ENCODE data around the gene HUNK.

Gene HUNK

DNA sequence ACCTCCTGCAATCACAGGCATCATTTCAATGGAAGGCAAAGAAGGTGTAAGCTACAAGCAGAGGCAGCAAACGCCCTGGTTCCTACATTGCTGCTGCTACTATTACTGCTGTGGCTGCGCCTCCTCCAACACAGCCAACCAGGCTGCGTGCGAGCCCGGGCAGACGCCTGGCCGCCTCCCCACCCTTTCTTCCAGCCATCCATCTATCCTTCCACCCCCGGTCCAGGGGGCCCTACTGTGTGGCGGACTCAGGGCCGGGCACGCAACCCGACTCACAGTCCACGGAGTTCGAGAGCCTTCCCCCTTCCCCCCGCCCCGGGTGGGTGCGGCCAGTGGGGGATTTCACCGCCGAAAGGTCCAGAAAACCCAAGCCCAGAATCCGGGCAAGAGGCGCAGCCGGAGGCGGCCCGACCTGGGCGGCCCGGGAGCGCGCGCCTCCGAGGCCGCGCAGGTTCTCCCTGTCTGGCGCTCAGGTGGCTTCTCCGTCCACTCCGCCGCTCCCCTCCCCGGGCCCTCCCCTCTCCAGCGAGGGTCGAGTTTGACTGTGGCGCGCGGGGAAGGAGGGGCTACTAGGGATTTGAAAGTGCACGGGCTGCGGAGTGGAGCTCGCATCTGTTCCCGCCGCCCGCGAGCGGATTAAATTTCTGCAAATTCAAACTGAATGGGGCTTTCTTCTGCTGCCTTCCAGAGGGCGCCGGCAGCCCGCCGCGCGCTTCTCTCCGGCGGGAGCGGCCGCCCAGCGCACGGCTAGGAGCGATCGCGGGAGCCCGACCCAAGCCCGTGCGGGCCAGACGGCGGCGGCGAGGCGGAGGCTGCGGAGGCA, at the start of gene HUNK:
TSS of gene HUNK (plus strand) at position 569 of the 823 bp plus-strand sequence. CDS start 655 bp downstream, outside the sequence.
- H3K27me3 Mint-ChIP-seq: peaks cover 28% of the 10 kb centered on the region
- no peaks in the 10 kb centered on the region for H3K36me3 Mint-ChIP-seq
- peaks cover 11% of the 10 kb centered on the region for H3K4me1 Mint-ChIP-seq (ENCODE audit: low read depth)
- H3K4me3 Mint-ChIP-seq: peak within 1 kb of the TSS; percentile 85
- H3K9me3 Mint-ChIP-seq (ENCODE audit: low read depth): no peaks in the 10 kb centered on the region
- no peak within 1 kb of the TSS for H3K27ac Mint-ChIP-seq

DNA sequence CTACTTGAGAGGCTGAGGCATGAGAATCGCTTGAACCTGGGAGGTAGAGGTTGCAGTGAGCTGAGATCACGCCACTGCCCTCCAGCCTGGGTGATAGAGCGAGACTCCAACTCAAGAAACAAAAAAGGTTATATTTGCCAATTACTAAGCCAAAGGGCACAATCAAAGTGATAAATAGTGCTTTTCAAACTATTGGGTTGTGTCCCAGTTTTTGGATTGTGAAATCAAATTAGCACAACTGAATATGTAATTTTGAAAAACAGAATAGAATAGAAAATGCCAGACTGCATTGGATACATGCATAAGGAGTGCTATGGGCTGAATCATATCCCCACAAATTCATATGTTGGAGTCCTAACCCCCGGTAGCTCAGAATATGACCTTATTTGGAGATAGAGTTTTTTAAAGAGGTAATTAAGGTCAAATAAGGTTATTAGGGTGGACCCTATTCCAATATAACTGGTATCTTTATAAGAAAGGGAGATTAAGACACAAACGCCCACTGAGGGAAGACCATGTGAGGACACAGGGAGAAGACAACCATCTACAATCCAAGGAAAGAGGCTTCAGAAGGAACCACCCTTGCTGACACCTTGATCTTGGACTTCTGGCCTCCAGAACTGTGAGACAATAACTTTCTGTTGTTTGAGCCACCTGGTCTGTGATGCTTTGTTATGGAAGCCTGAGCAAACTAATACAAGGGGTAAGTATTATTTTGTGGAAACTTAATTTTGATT, 42.9 kb upstream of the HUNK start:
- Mint-ChIP-seq H3K4me3 (no peak overlapping the region), H3K36me3 (no peaks in the 10 kb centered on the region), H3K9me3 (ENCODE audit: low read depth) (no peaks in the 10 kb centered on the region), H3K4me1 (ENCODE audit: low read depth) (no peaks in the 10 kb centered on the region), H3K27me3 (peaks cover 4% of the 10 kb centered on the region), H3K27ac (no peak overlapping the region)

DNA sequence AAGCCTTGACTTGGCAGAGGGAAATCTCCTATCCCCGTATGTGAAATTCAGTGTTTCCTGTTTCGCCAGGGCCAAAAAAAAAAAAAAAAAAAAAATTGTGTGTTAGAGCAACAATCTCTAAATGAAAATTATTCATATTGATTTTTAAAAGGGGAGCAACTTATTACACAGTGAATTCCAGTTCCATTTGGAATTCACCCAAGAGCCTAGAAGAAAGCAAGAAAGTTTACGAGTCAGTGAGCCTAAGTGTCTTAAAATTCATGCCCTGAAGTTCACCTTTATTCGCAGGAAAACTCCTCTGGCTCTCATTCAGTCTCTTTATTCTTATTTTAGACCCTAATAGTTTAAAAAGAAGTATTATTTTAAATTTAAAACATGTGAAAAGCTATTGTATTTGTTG, 42.1 kb upstream of the HUNK start:
- no peaks in the 10 kb centered on the region for H3K36me3 Mint-ChIP-seq
- no peak overlapping the region for H3K4me3 Mint-ChIP-seq
- no peak overlapping the region for H3K27ac Mint-ChIP-seq
- no peaks in the 10 kb centered on the region for H3K9me3 Mint-ChIP-seq (ENCODE audit: low read depth)
- peaks cover 7% of the 10 kb centered on the region for H3K27me3 Mint-ChIP-seq
- H3K4me1 Mint-ChIP-seq (ENCODE audit: low read depth): no peaks in the 10 kb centered on the region

DNA sequence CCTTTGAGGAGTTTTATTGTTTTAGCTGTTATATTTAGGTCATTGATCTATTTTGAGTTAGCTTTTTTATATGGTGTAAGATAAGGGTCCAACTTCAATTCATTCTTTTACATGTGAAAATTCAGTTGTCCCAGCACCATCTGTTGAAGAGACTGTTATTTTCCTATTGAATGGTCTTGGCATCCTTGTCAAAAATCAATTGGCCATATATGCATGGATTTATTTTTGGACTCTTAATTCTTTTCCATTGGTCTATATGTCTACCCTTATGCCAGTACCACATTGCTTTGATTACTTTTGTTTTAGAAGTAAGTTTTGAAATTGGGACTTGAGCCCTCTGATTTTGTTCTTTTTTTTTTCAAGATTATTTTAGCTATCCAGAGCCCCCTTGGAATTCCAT, 35.8 kb upstream of the HUNK start:
- Mint-ChIP-seq H3K9me3 (ENCODE audit: low read depth) (no peaks in the 10 kb centered on the region), H3K27ac (no peak overlapping the region), H3K36me3 (no peaks in the 10 kb centered on the region), H3K4me3 (no peak overlapping the region), H3K27me3 (peaks cover 6% of the 10 kb centered on the region), H3K4me1 (ENCODE audit: low read depth) (no peaks in the 10 kb centered on the region)

DNA sequence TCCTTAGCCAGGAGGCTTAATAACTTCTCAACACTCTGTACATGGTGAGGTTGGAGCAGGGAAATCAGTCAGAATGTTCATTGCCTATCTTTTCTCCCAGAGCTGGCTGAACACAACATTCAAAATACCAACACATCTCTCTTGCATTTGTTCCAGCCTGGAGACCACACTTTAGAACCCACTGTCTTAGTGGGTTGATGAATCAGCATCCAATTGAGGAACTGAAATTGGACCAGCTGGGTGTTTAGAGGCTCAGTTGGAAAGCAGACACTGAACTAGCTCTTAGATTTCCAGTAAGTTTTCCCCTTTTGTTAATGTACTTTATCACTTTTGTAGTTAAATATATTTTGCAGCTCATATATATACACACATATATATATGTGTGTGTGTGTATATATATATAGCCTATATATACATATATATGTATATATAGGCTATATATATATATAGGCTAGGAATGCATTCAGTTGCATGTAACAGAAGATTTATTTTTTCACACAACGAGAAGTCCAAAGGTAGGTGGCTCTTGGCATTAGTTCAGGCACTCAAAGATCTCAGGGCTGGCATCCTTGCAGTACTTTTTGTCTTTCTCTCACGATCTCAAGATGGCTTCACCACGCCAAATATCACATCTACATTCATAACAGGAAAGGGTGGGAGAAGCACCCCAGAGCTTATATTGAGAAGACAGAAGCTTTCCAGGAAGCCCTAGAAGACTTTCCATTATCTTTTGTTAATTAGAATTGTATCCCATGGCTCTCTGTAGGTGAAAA, 35.0 kb upstream of the HUNK start:
- Mint-ChIP-seq H3K4me3 (no peak overlapping the region), H3K9me3 (ENCODE audit: low read depth) (no peaks in the 10 kb centered on the region), H3K27me3 (peaks cover 5% of the 10 kb centered on the region), H3K36me3 (no peaks in the 10 kb centered on the region), H3K4me1 (ENCODE audit: low read depth) (no peaks in the 10 kb centered on the region), H3K27ac (no peak overlapping the region)

DNA sequence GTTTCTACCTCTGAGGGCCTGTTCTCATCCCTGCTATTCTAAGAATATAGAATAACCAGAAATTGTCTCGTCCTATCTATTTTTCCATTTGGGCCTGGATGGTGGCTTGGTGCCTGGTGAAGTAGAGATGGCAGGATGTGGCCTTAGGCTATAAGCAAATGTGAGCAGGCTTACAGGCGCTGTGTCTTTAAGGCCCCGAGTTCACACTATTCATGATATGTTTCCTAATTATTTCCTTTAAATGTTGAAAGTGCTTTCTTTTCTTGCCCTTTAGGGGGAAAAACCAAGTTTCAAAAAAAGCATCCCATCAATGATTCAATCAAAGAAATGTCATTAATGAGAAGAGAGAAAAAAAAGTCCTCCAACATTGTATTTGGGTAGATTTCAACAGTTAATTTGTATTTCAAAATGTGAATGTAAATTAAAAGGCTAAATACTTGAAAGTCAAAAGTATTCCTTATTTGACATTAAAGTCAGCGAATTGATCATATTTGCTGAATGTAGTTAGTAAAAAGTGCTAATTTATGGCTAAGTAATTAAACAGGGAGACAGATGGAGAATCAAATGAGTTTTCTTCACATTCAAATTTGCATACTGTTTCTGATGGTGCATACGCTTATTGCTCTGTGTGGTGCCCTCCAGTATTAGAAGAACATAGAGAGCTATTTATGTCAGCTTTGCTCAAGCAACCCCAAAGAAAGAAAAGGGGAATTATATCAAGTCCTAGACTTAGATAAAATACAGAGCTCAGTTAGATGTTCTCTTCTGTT, 34.0 kb upstream of the HUNK start:
- Mint-ChIP-seq H3K27ac (no peak overlapping the region), H3K36me3 (no peaks in the 10 kb centered on the region), H3K4me1 (ENCODE audit: low read depth) (no peaks in the 10 kb centered on the region), H3K27me3 (peaks cover 10% of the 10 kb centered on the region), H3K9me3 (ENCODE audit: low read depth) (no peaks in the 10 kb centered on the region), H3K4me3 (no peak overlapping the region)

DNA sequence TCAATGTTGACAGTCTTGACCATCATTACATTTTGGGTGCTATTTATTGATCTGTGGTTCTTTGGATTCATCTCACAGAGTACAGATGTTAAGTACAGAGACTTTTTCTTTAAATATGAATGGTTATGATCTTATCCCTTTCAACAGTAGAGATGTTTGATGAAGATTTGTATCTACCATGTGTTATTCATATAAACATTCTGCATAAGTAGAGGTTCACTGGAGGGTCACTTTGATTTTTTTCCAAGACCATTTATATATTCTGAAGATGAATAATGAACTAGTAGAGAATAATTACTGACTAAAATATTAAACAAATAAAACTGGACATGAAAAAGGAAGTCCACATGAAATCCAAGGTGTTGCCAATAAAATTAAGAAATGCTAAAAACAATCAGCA, 28.6 kb upstream of the HUNK start:
- no peaks in the 10 kb centered on the region for H3K4me1 Mint-ChIP-seq (ENCODE audit: low read depth)
- no peaks in the 10 kb centered on the region for H3K36me3 Mint-ChIP-seq
- H3K9me3 Mint-ChIP-seq (ENCODE audit: low read depth): no peaks in the 10 kb centered on the region
- H3K27me3 Mint-ChIP-seq: peaks cover 18% of the 10 kb centered on the region
- no peak overlapping the region for H3K27ac Mint-ChIP-seq
- no peak overlapping the region for H3K4me3 Mint-ChIP-seq

DNA sequence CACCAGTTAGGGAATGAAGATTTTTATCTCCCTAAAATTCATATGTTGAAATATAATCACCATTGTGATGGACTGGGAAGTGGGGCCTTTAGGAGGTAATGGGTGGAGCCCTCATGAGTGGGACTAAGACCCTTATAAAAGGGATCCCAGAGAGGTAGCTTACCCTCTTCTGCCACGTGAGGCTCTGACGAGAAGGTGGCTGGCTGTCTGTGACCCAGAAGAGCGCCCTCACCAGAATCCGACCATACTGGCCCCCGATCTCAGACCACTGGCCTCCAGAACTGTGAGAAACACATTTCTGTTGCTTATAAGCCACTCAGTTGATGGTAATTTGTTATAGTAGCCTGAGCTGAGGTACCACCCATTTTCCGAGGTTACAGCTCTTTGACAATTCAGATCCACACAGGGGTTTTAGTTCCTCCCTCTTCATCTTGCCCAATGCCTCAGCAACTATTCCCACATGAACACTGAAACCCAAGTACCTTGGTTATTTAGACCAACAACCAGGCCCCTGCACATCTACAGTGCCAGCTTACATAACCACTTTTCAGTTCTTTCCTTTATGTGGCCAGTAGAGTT, 27.6 kb upstream of the HUNK start:
- Mint-ChIP-seq H3K27me3 (peaks cover 18% of the 10 kb centered on the region), H3K9me3 (ENCODE audit: low read depth) (no peaks in the 10 kb centered on the region), H3K36me3 (no peaks in the 10 kb centered on the region), H3K27ac (no peak overlapping the region), H3K4me1 (ENCODE audit: low read depth) (no peaks in the 10 kb centered on the region), H3K4me3 (no peak overlapping the region)

DNA sequence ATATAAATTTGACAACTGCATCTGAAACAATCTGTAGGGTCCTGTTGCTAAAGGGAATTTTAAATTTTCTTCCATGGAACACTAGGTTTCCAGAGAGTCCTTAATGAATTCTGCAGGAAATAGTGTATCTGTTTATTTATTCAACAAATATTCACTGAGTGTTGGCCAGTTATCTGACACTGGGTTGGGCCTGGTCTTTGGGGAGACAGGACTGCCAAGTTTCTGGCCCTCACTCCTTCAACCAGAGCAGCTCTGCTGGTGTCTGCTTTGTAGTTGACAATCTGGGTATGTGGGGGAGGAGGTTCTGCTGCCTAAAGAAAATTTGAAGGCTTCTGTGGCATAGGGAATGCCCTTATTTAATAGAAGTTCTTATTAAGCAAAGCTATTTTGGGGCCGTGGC, 26.1 kb upstream of the HUNK start:
- H3K4me3 Mint-ChIP-seq: no peak overlapping the region
- no peak overlapping the region for H3K27ac Mint-ChIP-seq
- no peaks in the 10 kb centered on the region for H3K4me1 Mint-ChIP-seq (ENCODE audit: low read depth)
- H3K9me3 Mint-ChIP-seq (ENCODE audit: low read depth): no peaks in the 10 kb centered on the region
- no peaks in the 10 kb centered on the region for H3K36me3 Mint-ChIP-seq
- H3K27me3 Mint-ChIP-seq: peaks cover 20% of the 10 kb centered on the region

DNA sequence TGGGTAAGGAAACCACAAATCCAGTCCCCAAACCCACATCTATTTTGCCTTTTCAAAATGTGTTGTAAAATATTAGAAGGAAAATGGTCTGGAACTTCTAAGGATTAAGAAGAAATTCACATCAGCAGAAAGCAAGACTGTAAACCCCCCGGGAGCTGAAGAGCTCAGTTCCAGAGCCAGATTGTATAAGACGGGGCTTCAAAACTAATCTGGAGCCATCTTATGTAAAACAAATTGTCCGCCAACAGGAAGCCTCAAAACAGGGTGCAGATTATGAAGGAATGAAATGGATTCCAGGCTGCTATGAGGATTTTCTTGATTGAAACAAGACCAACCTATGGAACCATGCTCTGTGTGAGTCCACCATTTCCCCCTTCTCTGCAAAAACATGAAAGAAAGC, 25.1 kb upstream of the HUNK start:
- no peaks in the 10 kb centered on the region for H3K9me3 Mint-ChIP-seq (ENCODE audit: low read depth)
- peaks cover 18% of the 10 kb centered on the region for H3K27me3 Mint-ChIP-seq
- no peak overlapping the region for H3K4me3 Mint-ChIP-seq
- H3K36me3 Mint-ChIP-seq: peaks cover 3% of the 10 kb centered on the region
- H3K4me1 Mint-ChIP-seq (ENCODE audit: low read depth): no peaks in the 10 kb centered on the region
- H3K27ac Mint-ChIP-seq: no peak overlapping the region

DNA sequence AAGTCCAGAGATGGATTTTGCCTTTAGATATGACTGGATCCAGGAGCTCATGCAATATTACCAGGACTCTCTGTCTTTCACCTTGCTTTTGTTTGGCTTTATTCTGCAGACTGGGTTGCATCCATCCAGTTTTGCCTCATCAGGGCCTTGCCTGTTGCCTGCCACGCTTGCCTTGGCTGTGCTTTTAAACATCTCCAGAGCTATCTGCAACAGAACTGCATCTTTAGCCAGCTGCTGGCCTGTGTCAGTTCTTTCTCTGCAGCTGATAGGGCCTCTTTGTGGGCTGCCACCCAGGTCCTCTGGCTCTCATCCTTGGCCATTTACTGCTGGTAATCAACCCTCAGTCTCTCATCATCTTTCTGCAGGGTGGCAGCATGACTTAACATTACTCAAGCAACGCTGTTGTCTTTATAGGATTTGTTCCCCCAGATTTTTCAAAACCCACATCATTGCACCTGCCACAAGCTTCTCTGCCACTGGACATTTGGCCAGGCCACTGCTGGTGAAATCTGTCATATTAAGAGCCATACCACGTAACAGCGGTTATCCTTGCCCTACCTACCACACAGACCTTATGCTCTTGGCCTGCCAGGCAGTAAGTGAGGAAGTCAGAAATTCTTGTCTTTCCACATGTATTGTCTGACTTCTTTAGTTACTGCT, 24.4 kb upstream of the HUNK start:
- peaks cover 14% of the 10 kb centered on the region for H3K27me3 Mint-ChIP-seq
- no peaks in the 10 kb centered on the region for H3K4me1 Mint-ChIP-seq (ENCODE audit: low read depth)
- no peak overlapping the region for H3K4me3 Mint-ChIP-seq

DNA sequence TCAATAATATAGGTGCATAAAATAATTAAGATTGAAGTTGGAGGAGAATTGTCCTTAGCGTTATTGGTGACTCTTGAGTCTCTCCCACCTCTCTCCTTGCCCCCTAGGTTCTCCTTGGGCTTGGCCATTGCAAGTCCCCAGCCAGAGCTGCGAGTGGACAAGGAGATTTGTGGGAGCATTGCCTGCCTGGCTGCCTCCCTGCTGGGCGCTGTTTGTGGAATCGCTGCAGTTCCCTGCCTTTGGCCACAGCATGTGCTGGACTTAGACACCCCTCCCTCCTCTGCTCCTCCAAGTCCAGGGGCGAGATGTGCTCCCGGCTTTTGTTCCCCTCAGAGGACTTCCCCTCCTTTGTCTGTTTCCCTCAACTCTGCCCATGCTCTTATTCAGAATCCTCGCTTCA, 21.9 kb upstream of the HUNK start:
- no peak overlapping the region for H3K4me3 Mint-ChIP-seq

More for the DNA sequence above, 24.4 kb upstream of the HUNK start:
- Mint-ChIP-seq H3K27ac (no peak overlapping the region), H3K36me3 (peaks cover 3% of the 10 kb centered on the region), H3K9me3 (ENCODE audit: low read depth) (no peaks in the 10 kb centered on the region)

DNA sequence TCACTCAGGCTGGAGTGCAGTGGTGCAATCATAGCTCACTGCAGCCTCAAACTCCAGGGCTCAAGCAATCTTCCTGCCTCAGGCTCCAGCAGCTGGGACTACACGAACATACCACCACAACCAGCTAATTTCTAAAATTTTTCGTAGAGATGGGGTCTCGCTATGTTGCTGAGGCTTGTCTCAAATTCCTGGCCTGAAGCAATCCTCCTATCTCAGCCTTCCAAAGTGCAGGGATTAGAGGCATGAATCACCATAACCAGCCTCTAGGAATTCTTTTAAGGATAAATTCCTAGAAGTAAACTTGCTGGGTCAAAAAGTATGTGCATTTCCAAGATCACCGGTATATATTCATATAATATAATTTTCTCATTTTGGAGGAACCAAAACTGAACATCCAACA, 17.6 kb upstream of the HUNK start:
- Mint-ChIP-seq H3K27ac (no peak overlapping the region), H3K4me3 (no peak overlapping the region), H3K9me3 (ENCODE audit: low read depth) (no peaks in the 10 kb centered on the region), H3K4me1 (ENCODE audit: low read depth) (no peaks in the 10 kb centered on the region), H3K27me3 (peaks cover 7% of the 10 kb centered on the region), H3K36me3 (peaks cover 3% of the 10 kb centered on the region)

More for the DNA sequence above, 21.9 kb upstream of the HUNK start:
- peaks cover 3% of the 10 kb centered on the region for H3K36me3 Mint-ChIP-seq
- H3K27me3 Mint-ChIP-seq: peaks cover 7% of the 10 kb centered on the region
- H3K9me3 Mint-ChIP-seq (ENCODE audit: low read depth): no peaks in the 10 kb centered on the region
- H3K4me1 Mint-ChIP-seq (ENCODE audit: low read depth): no peaks in the 10 kb centered on the region
- no peak overlapping the region for H3K27ac Mint-ChIP-seq

DNA sequence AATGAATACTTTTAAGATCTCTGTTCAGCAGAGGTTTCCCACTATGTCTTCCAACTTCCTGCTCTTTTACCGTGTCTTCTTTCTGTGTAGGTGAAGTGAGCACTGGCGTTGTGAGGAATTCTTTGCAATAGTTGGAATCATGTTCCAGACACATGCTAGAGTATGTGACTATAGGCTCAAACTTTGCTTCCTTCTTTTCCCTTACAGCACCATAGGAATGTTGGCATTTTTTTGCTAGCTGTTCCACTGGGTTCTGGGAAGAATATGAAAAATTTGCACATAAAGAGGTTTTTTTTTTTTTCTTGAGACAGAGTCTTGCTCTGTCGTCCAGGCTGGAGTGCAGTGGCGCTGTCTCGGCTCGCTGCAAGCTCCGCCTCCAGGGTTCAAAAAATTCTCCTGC, 15.7 kb upstream of the HUNK start:
- Mint-ChIP-seq H3K4me1 (ENCODE audit: low read depth) (no peaks in the 10 kb centered on the region), H3K9me3 (ENCODE audit: low read depth) (no peaks in the 10 kb centered on the region), H3K27me3 (peaks cover 7% of the 10 kb centered on the region), H3K27ac (no peak overlapping the region), H3K36me3 (peaks cover 3% of the 10 kb centered on the region), H3K4me3 (no peak overlapping the region)

All from activated naive CD8-positive, alpha-beta T cell (primary cell).